ENCODE data around the gene PPP6R3.

DNA sequence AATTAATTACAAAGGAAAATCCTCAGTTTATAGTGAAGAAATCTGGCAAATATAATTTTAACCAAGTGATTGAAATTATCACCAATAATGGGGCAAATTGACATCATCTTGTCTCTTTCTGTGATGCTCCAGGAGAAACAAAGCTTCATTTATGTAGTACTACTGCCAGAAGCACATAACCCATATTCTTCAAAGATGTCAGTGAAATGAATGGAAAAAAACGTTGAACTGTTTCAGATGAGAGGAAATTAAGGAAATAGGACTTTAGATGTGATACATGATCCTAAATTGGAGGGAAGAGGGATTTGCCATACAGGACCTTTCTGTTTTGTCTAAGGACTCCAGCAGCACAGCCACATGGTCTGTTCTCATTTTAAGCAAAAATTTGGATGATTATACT lies 57.6 kb downstream of the PPP6R3 start:
- TF ChIP-seq MAX (IDR thresholded peaks at IDR 0.05) (no peak), ZBTB34 (CRISPR knock-in tag; IDR thresholded peaks at IDR 0.05) (no peak), POLR2A (IDR thresholded peaks at IDR 0.05; ENCODE audit: insufficient read depth in 1 of 2, low read depth in 2 of 2, low read length in 2 of 2) (no peak)
